HepG2 (cell line): ENCODE data around the gene MAN1A1. TPM values are rescaled to one million over a fixed set of nuclear protein-coding genes. Genes with fewer than 3 reads are reported as not detected.

Experiments used
- ATAC-seq: fragments of 200-7000 bp; cut with Tn5 transposase; 3 replicates; pipeline ENCODE4 v1.9.1; 2020; ENCODE audit warnings: mild to moderate bottlenecking, moderate library complexity
- BruUV-seq: library from RNA; stranded (reverse); fragments of 400-500 nt; replicated peaks from 2 replicates; lab custom pipeline; 2021; lab: Mats Ljungman, UMichigan
- CTCF ChIA-PET: fragments of 300-600 bp; formaldehyde crosslinking; extraction: SDS; loops from one replicate; lab custom pipeline; 2021; ENCODE audit warnings: low total read pairs, inconsistent platforms, low intra/inter-chr PET ratio; lab: Yijun Ruan, JAX
- POLR2A ChIA-PET: fragments of 350-600 bp; sonication (Branson Sonifier 250); formaldehyde crosslinking; loops from one replicate; lab custom pipeline; 2020; ENCODE audit warnings: antibody characterized with exemption, inconsistent platforms; lab: Yijun Ruan, JAX
- DNase-seq: peaks from one replicate; pipeline ENCODE4 v3.0.0-alpha.2; 2015; ENCODE audit warnings: low spot score
- FAIRE-seq: peaks from 3 replicates; lab custom pipeline; 2011; peaks lifted over from hg19 to GRCh38; lab: Jason Lieb, UNC
- H2AFZ ChIP-seq: one replicate; pipeline ENCODE4 v1.6.1; 2011; ENCODE audit warnings: low read length, inconsistent platforms
- H3K27ac ChIP-seq: fragments of 300-600 bp; 3 replicates; pipeline ENCODE4 v1.8.0; 2011; ENCODE audit warnings: mixed run types, mild to moderate bottlenecking, mixed read lengths, low read length, inconsistent platforms; ENCODE audit not compliant: insufficient read depth; ENCODE audit errors: extremely low read length
- H3K27me3 ChIP-seq, 2 experiments: fragments of 200-600 bp in 1 of 2; 2 replicates in 1 of 2; 3 replicates in 1 of 2; pipeline versions ENCODE4 v1.6.0 to v1.8.0; 2011; ENCODE audit warnings: low read length in 2 of 2, mild to moderate bottlenecking in 2 of 2, moderate library complexity in 2 of 2, inconsistent platforms in 1 of 2; ENCODE audit not compliant: insufficient read depth in 2 of 2, control insufficient read depth in 1 of 2
- H3K36me3 ChIP-seq, 2 experiments: fragments of 200-600 bp in 1 of 2; replicated peaks in 1 of 2; 2 replicates in 1 of 2; 3 replicates in 1 of 2; pipeline versions ENCODE4 v1.5.1 to v1.8.0; 2011; ENCODE audit warnings: low read length in 2 of 2, inconsistent platforms in 1 of 2; ENCODE audit not compliant: insufficient read depth in 2 of 2, control insufficient read depth in 1 of 2
- H3K4me1 ChIP-seq: 2 replicates; pipeline ENCODE4 v1.5.1; 2012; ENCODE audit warnings: low read length, inconsistent platforms; ENCODE audit not compliant: insufficient read depth
- H3K4me2 ChIP-seq: 2 replicates; pipeline ENCODE4 v1.6.0; 2011; ENCODE audit warnings: low read depth, low read length, inconsistent platforms
- H3K4me3 ChIP-seq, 3 experiments: fragments of 200-600 bp in 1 of 3; sonication (generic), shearing (Covaris generic) in 1 of 3; replicated peaks in 1 of 3; 2 replicates each; pipeline ENCODE4 v1.5.1; 2011 to 2016; ENCODE audit warnings: low read length in 3 of 3, inconsistent platforms in 2 of 3, low read depth in 2 of 3, mild to moderate bottlenecking in 2 of 3, control low read depth in 1 of 3, mixed read lengths in 1 of 3; ENCODE audit not compliant: insufficient read depth in 1 of 3
- H3K79me2 ChIP-seq: one replicate; pipeline ENCODE4 v1.6.1; 2011; ENCODE audit warnings: low read length, inconsistent platforms; ENCODE audit not compliant: insufficient read depth
- H3K9ac ChIP-seq: 2 replicates; pipeline ENCODE4 v1.6.0; 2011; ENCODE audit warnings: mild to moderate bottlenecking, low read depth, low read length, inconsistent platforms; ENCODE audit not compliant: insufficient read depth
- H3K9me3 ChIP-seq: 2 replicates; pipeline ENCODE4 v1.5.1; 2012; ENCODE audit warnings: mild to moderate bottlenecking, low read length
- H4K20me1 ChIP-seq: 2 replicates; pipeline ENCODE4 v1.6.0; 2011; ENCODE audit warnings: inconsistent platforms, mild to moderate bottlenecking, low read length, moderate library complexity; ENCODE audit not compliant: insufficient read depth
- ATF3 ChIP-seq: sonication (generic); formaldehyde crosslinking; IDR thresholded peaks from 2 replicates; pipeline ENCODE4 v1.4.0; 2020; ENCODE audit warnings: missing genetic modification reagents
- ELK4 ChIP-seq: sonication (generic); formaldehyde crosslinking; IDR thresholded peaks from 2 replicates; pipeline ENCODE4 v1.9.0; 2021; ENCODE audit warnings: missing genetic modification reagents, borderline replicate concordance
- KLF12 ChIP-seq: sonication (generic); formaldehyde crosslinking; IDR thresholded peaks from 2 replicates; pipeline ENCODE4 v1.4.0; 2020; ENCODE audit warnings: missing genetic modification reagents, borderline replicate concordance
- MAFF ChIP-seq: IDR thresholded peaks from 2 replicates; pipeline ENCODE4 v1.6.1; 2011; ENCODE audit warnings: low read depth, low read length, improper control_type of control experiment
- MAFK ChIP-seq, 2 experiments: IDR thresholded peaks in 1 of 2; conservative IDR thresholded peaks in 1 of 2; 2 replicates each; pipeline ENCODE4 v1.6.1; 2011; ENCODE audit warnings: improper control_type of control experiment in 2 of 2, low read length in 2 of 2
- MED13 ChIP-seq: sonication (generic); formaldehyde crosslinking; IDR thresholded peaks from 2 replicates; pipeline ENCODE4 v1.5.0; 2020; ENCODE audit warnings: missing genetic modification reagents
- MXD1 ChIP-seq: sonication (generic); formaldehyde crosslinking; IDR thresholded peaks from 2 replicates; pipeline ENCODE4 v1.4.0; 2020; ENCODE audit warnings: mild to moderate bottlenecking, missing genetic modification reagents
- ZFP36 ChIP-seq: fragments of 150-350 bp; IDR thresholded peaks from 2 replicates; pipeline ENCODE4 v1.6.1; 2018; ENCODE audit warnings: borderline replicate concordance, low read length, low read depth; ENCODE audit not compliant: partially characterized antibody
- ZFP90 ChIP-seq: sonication (generic); formaldehyde crosslinking; IDR thresholded peaks from 2 replicates; pipeline ENCODE4 v1.8.0; 2022; ENCODE audit warnings: missing genetic modification reagents, mild to moderate bottlenecking, inconsistent platforms, borderline replicate concordance
- ZNF234 ChIP-seq: sonication (generic); formaldehyde crosslinking; conservative IDR thresholded peaks from 2 replicates; pipeline ENCODE4 v1.5.1; 2020; ENCODE audit warnings: mild to moderate bottlenecking, missing genetic modification reagents
- ZNF335 ChIP-seq: sonication (generic); formaldehyde crosslinking; IDR thresholded peaks from 2 replicates; pipeline ENCODE4 v1.4.0; 2020; ENCODE audit warnings: missing genetic modification reagents
- ZNF510 ChIP-seq: sonication (generic); formaldehyde crosslinking; IDR thresholded peaks from 2 replicates; pipeline ENCODE4 v1.4.0; 2020; ENCODE audit warnings: low read depth, mild to moderate bottlenecking, missing genetic modification reagents
- ZNF562 ChIP-seq: sonication (generic); formaldehyde crosslinking; IDR thresholded peaks from 2 replicates; pipeline ENCODE4 v1.8.0; 2022; ENCODE audit warnings: missing genetic modification reagents, borderline replicate concordance
- WGBS: methylation state at CpG from one replicate; pipeline ENCODE4 v1.1.6; 2017; ENCODE audit warnings: low lambda C conversion rate; 5-methylcytosine and 5-hydroxymethylcytosine counted together
- in situ Hi-C: cut with HindIII; loops from 2 replicates; pipeline ENCODE4 v1.10.0; 2017; ENCODE audit warnings: low pct_unique_long_range_greater_than_20kb; ENCODE audit not compliant: extremely low pct_ligation_motif_present
- intact Hi-C: fragments of 100-400 bp; cut with micrococcal nuclease; formaldehyde crosslinking; loops from one replicate; pipeline ENCODE4 v1.10.0; 2022; ENCODE audit not compliant: unreplicated experiment
- polyA plus RNA-seq, 8 experiments: library from polyadenylated mRNA; depleted of rRNA in 3 of 8; stranded (reverse) in 7 of 8; unstranded in 1 of 8; fragments of >200 nt; fragmentation: Illumina TruSeq in 4 of 8; extraction: Trizol in 4 of 8; gene quantifications; 2 replicates each; pipeline versions ENCODE4 v1.2.1 to v1.2.3, GENCODE V29; 2011 to 2016; ENCODE audit warnings: low read depth in 4 of 8, missing spikeins in 1 of 8, mixed read lengths in 1 of 8; ENCODE audit not compliant: insufficient read depth in 1 of 8
- total RNA-seq, 5 experiments: library from RNA; depleted of rRNA; stranded (reverse); fragments of >200 nt; fragmentation: Illumina TruSeq; extraction: Trizol; gene quantifications; 2 replicates each; pipeline ENCODE4 v1.2.3, GENCODE V29; 2016; ENCODE audit warnings: low read depth in 1 of 5

MAN1A1 gene
- total and polyA plus RNA-seq, 2 of the 13 experiments (the other 11 are each of a cell fraction or from before 2014, with no cell fraction given) = 156 to 236 TPM

GRCh38 chr6:119142637-119143036 is 206.9 kb downstream of the MAN1A1 start:
- TF ChIP-seq ZNF510 (CRISPR knock-in tag) (no peak), MAFK (conservative IDR thresholded peaks at IDR 0.05 in 1 of 2, IDR thresholded peaks at IDR 0.05 in 1 of 2; ENCODE audit: low read length in 2 of 2) (peak; percentile 81 to 88), MED13 (CRISPR knock-in tag) (no peak), ELK4 (CRISPR knock-in tag) (no peak), MAFF (peak; percentile 83)
- no peak for DNase-seq
- H3K27ac ChIP-seq = no peak overlapping the region
- H4K20me1 ChIP-seq = no peaks in the 10 kb centered on the region
- no peak for FAIRE-seq
- no peaks in the 10 kb centered on the region for H3K36me3 ChIP-seq
- no peak overlapping the region for H2AFZ ChIP-seq
- H3K4me3 ChIP-seq = no peak overlapping the region
- ChIA-PET POLR2A (no interaction called here), CTCF (no interaction called here)
- no peaks in the 10 kb centered on the region for H3K79me2 ChIP-seq
- no peak overlapping the region for H3K4me2 ChIP-seq
- ATAC-seq = no peak
- no peaks in the 10 kb centered on the region for H3K27me3 ChIP-seq
- WGBS = 96% methylated on average over 5 of the region's 5 CpGs
- no peak overlapping the region for H3K9ac ChIP-seq
- intact Hi-C loops (no loop called here), in situ Hi-C loops (loop anchor here (25.0 kb wide), 2 partner anchors 595 to 845 kb away; no protein-coding TSS in a partner anchor)
- H3K4me1 ChIP-seq = peaks cover 43% of the 10 kb centered on the region
- BruUV-seq = no TSS peak
- H3K9me3 ChIP-seq = no peaks in the 10 kb centered on the region

GRCh38 chr6:119142041-119142440 is 207.5 kb downstream of the MAN1A1 start:
- POLR2A ChIA-PET = no interaction called here
- Histone ChIP-seq H3K79me2 (no peaks in the 10 kb centered on the region), H3K4me1 (peaks cover 37% of the 10 kb centered on the region), H3K4me2 (no peak overlapping the region), H3K9ac (no peak overlapping the region), H3K27me3 (no peaks in the 10 kb centered on the region), H4K20me1 (no peaks in the 10 kb centered on the region), H3K9me3 (no peaks in the 10 kb centered on the region), H3K4me3 (no peak overlapping the region), H3K27ac (no peak overlapping the region), H3K36me3 (no peaks in the 10 kb centered on the region), H2AFZ (no peak overlapping the region)
- FAIRE-seq = no peak
- intact Hi-C loops (no loop called here), in situ Hi-C loops (loop anchor here (25.0 kb wide), 2 partner anchors 595 to 845 kb away; no protein-coding TSS in a partner anchor)
- no peak for DNase-seq
- no TSS peak for BruUV-seq
- CTCF ChIA-PET = no interaction called here
- WGBS = 86% methylated on average over 9 of the region's 9 CpGs
- ATAC-seq = no peak
- TF ChIP-seq ZFP36 (no peak), ZNF335 (no peak), MXD1 (no peak), ZNF234 (no peak), ATF3 (CRISPR knock-in tag) (no peak), ZNF562 (CRISPR knock-in tag) (no peak), KLF12 (CRISPR knock-in tag) (no peak), ZFP90 (CRISPR knock-in tag) (no peak)
